ENCODE measurements around the gene MAPK4.
"Not testable (repeated sequence)": the region's sequence is repeated elsewhere in the genome, so short reads cannot be mapped to it uniquely, and the experiment has no call there.

The MAPK4 gene

GRCh38 chr18:50559752-50560680 is at the start of gene MAPK4:
MAPK4 (plus strand) TSS chr18:50560087; CDS start chr18:50663959, 103,872 bp downstream.
- TF ChIP-seq, protein P1, sequence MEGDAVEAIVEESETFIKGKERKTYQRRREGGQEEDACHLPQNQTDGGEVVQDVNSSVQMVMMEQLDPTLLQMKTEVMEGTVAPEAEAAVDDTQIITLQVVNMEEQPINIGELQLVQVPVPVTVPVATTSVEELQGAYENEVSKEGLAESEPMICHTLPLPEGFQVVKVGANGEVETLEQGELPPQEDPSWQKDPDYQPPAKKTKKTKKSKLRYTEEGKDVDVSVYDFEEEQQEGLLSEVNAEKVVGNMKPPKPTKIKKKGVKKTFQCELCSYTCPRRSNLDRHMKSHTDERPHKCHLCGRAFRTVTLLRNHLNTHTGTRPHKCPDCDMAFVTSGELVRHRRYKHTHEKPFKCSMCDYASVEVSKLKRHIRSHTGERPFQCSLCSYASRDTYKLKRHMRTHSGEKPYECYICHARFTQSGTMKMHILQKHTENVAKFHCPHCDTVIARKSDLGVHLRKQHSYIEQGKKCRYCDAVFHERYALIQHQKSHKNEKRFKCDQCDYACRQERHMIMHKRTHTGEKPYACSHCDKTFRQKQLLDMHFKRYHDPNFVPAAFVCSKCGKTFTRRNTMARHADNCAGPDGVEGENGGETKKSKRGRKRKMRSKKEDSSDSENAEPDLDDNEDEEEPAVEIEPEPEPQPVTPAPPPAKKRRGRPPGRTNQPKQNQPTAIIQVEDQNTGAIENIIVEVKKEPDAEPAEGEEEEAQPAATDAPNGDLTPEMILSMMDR (conservative IDR thresholded peaks at IDR 0.05; ENCODE audit: control insufficient read depth, insufficient read depth, low read depth, low read length), result no peak
- peak within 1 kb of the TSS; percentile 17 for H3K4me3 ChIP-seq (ENCODE audit: control insufficient read depth, low read depth, low read length)
- DNase-seq (ENCODE audit: low read depth), result peak; percentile 11

DNA sequence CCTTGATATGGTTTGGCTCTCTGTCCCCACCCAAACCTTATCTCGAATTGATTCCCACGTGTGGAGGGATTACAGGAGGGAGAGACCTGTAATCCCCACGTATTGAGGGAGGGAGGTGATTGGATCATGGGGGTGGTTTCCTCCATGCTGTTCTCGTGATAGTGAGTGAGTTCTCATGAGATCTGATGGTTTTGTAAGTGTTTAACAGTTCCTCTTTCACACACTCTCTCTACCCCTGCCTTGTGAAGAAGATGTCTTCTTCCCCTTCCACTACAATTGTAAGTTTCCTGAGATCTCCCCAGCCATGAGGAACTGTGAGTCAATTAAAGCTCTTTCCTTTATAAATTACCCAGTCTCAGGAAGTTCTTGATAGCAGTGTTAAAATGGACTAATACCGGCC is 42.6 kb upstream of the MAPK4 start:
- DNase-seq (ENCODE audit: low read depth); H3K4me3 ChIP-seq (ENCODE audit: control insufficient read depth, low read depth, low read length): not testable (repeated sequence)

DNA sequence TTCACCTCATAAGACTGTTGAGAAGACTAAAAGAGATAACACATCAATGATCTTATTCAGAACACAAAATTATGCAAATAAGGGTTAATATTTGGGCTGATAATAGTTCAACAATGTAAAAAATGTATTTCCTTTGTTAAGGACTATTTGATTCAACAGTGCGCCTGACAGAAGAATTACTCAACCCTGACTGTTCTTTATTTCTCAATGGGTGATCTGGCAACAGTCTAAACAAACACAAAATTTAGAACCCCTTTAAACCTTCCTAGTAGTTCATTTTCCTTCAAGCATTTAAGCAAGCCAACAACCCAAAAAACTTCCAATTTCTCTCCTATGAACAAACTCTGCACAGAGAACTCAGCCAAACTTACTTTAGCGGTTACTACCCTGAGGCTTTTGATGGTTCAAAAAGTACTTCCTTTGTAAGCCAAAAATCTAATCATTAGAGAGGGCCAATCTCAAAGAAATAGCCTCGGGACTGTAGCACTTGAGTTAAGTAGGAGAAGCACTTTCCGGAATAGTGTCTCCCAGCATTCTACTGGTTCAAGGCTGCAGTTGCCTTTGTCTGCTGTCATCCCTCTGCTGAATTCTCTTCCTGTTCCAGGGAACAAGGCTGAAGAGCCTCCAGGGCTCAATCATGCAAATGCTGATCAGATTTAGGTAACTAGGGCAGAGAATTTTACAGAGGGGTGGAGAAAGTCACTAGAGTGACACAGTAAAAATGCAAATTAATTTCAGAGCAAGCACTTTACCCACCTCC is 40.9 kb upstream of the MAPK4 start:
- no peak overlapping the region for H3K4me3 ChIP-seq (ENCODE audit: control insufficient read depth, low read depth, low read length)
- DNase-seq (ENCODE audit: low read depth), result peak; percentile 34
- TF ChIP-seq, protein P1 (conservative IDR thresholded peaks at IDR 0.05; ENCODE audit: control insufficient read depth, insufficient read depth, low read depth, low read length), result no peak

DNA sequence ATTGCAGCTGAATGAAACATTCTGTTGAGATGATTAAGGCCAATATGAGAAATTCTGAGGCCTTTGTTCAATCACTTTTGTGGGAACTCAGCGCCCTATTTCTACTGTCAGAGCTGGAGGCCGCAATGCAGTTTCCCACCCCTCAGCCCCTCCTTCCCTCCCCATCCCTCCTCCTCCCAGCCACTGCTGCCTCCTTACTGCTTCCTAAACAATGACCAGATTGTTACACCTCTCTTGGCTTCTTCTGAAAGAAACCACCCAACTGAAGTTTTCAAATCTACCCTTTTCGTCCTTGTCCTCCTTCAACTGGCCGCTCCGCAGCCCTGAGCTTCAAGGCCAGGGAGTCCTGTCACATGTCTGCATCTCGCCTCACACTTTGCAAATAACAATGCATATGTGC is 36.7 kb upstream of the MAPK4 start:
- no peak for DNase-seq (ENCODE audit: low read depth)
- TF ChIP-seq, protein P1 (conservative IDR thresholded peaks at IDR 0.05; ENCODE audit: control insufficient read depth, insufficient read depth, low read depth, low read length), result no peak
- no peak overlapping the region for H3K4me3 ChIP-seq (ENCODE audit: control insufficient read depth, low read depth, low read length)

DNA sequence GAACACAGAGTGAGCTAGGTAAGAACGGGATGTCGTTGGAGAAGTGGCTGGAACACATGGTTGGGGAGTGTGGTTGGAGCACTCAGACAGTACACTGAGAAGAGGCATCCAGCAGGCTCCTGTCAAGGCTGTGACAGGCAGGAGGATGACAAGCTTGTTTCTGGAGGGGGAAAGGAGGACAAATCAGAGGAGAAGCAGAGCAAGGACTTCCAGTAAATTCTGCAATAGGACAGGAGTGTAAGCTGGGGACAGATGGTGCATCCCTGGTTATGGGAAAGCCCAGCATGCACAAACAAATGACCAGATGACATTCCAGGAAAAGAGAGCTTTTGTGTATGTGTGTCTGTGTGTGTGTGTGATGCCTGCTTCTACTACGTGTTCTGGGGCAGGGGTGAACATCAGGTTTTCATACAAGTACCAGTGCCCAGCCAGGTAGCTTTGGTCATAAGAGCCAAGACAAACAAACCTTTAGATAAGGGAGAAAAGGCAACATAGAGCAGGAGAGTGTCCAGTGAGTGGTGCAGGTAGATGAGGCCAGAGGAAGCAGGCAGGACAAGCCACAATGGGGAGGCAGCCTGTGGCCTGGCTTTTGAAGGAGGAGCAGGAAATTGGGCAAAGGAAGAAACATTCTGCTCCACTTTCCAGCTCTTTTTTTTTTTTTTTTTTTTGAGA is 32.1 kb upstream of the MAPK4 start:
- H3K4me3 ChIP-seq (ENCODE audit: control insufficient read depth, low read depth, low read length), result no peak overlapping the region
- DNase-seq (ENCODE audit: low read depth), result no peak
- TF ChIP-seq, protein P1 (conservative IDR thresholded peaks at IDR 0.05; ENCODE audit: control insufficient read depth, insufficient read depth, low read depth, low read length), result no peak

GRCh38 chr18:50528806-50529205 is 31.1 kb upstream of the MAPK4 start:
- TF ChIP-seq, protein P1 (conservative IDR thresholded peaks at IDR 0.05; ENCODE audit: control insufficient read depth, insufficient read depth, low read depth, low read length), result no peak
- no peak for DNase-seq (ENCODE audit: low read depth)
- H3K4me3 ChIP-seq (ENCODE audit: control insufficient read depth, low read depth, low read length), result no peak overlapping the region

DNA sequence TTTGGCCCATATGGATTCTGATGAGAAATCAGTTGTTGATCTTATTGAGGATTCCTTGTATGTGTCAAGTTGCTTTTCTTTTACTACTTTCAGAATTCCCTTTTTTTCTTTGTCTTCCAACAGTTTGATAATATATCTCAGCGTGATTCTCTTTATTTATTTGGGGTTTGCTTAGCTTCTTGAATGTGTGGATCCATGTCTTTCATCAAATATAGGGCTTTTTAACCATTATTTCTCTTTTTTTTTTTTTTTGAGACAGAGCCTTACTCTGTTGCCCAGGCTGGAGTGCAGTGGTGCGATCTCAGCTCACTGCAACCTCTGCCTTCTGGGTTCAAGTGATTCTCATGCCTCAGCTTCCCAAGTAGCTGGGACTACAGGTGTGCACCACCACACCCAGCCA is 26.1 kb upstream of the MAPK4 start:
- H3K4me3 ChIP-seq (ENCODE audit: control insufficient read depth, low read depth, low read length); DNase-seq (ENCODE audit: low read depth): not testable (repeated sequence)

- not testable (repeated sequence) for DNase-seq (ENCODE audit: low read depth); H3K4me3 ChIP-seq (ENCODE audit: control insufficient read depth, low read depth, low read length)
These were observed 15.4 kb upstream of the MAPK4 start for GRCh38 chr18:50544476-50544875.
